PC-3 (cell line): Measurements from ENCODE around the gene TRIM62.
A peak's percentile ranks its signal among the peaks of the same experiment; 100 is the strongest.

Experiments
- CTCF ChIP-seq: fragments of 300-600 bp; sonication (generic); conservative IDR thresholded peaks from 2 replicates; pipeline ENCODE4 v1.5.1; 2017; ENCODE audit warnings: antibody characterized with exemption, low read depth, mild to moderate bottlenecking, low read length
- EZH2 ChIP-seq: fragments of 300-600 bp; sonication (generic); IDR thresholded peaks from one replicate; pipeline ENCODE4 v1.6.1; 2017; ENCODE audit warnings: antibody characterized with exemption, mild to moderate bottlenecking, low read length; ENCODE audit not compliant: unreplicated experiment
- EZH2phosphoT487 ChIP-seq: fragments of 300-600 bp; sonication (generic); IDR thresholded peaks from 2 replicates; pipeline ENCODE4 v1.6.1; 2018; ENCODE audit warnings: mild to moderate bottlenecking, antibody characterized with exemption, low read length, borderline replicate concordance

GRCh38 chr1:33127001-33127823 lies 54.6 kb downstream of the TRIM62 start:
- TF ChIP-seq CTCF (peak; percentile 97), EZH2 (no peak), EZH2phosphoT487 (no peak)
